Stomach (tissue), 9 donors: ENCODE results near the gene ROBO1. TPM values are rescaled to one million over a fixed set of nuclear protein-coding genes. Genes with fewer than 3 reads are reported as not detected.

Experiments used
- DNase-seq, 2 donors: peaks; one replicate each; pipeline versions ENCODE4 v3.0.0 to v3.0.0-alpha.2; 2013 to 2019
- H3K27ac ChIP-seq, 5 donors: fragments of 200-600 bp in 4 of 5; sonication (generic) in 4 of 5; one replicate each; pipeline ENCODE4 v1.5.1; 2013 to 2019; ENCODE audit warnings: mild to moderate bottlenecking in 1 of 5, moderate library complexity in 1 of 5
- H3K27me3 ChIP-seq, 3 donors: fragments of 200-600 bp; sonication (generic); one replicate each; pipeline ENCODE4 v1.5.1; 2017 to 2019; ENCODE audit warnings: mixed run types in 1 of 3
- H3K36me3 ChIP-seq, 4 donors: fragments of 200-600 bp; sonication (generic); 1 replicate in 3 of 4; 2 replicates in 1 of 4; pipeline ENCODE4 v1.5.1; 2016 to 2019
- H3K4me1 ChIP-seq, 4 donors: fragments of 200-600 bp; sonication (generic); one replicate each; pipeline ENCODE4 v1.5.1; 2016 to 2019
- H3K4me3 ChIP-seq, 4 donors: fragments of 200-600 bp; sonication (generic) in 3 of 4; one replicate each; pipeline ENCODE4 v1.5.1; 2016 to 2019; ENCODE audit warnings: mild to moderate bottlenecking in 1 of 4
- H3K9me3 ChIP-seq, 4 donors: fragments of 200-600 bp; sonication (generic); one replicate each; pipeline ENCODE4 v1.5.1; 2016 to 2019
- EP300 ChIP-seq: sonication (generic); formaldehyde crosslinking; IDR thresholded peaks from one replicate; pipeline ENCODE4 v1.6.1; 2017; ENCODE audit warnings: antibody characterized with exemption
- POLR2A ChIP-seq, 4 donors: fragments of 450-650 bp; IDR thresholded peaks; one replicate each; pipeline ENCODE4 v1.6.1; 2016; ENCODE audit warnings: antibody characterized with exemption in 4 of 4, control low read depth in 2 of 4, mild to moderate bottlenecking in 1 of 4, moderate library complexity in 1 of 4
- POLR2AphosphoS5 ChIP-seq, 3 donors: sonication (generic); formaldehyde crosslinking; IDR thresholded peaks; one replicate each; pipeline ENCODE4 v1.6.1; 2016; ENCODE audit warnings: antibody characterized with exemption in 3 of 3
- WGBS, 5 donors: extraction: QIAGEN DNeasy Blood & Tissue Kit in 3 of 5; methylation state at CpG; one replicate each; pipeline versions ENCODE4 v1.1.5 to v1.1.7; 2013 to 2018; 5-methylcytosine and 5-hydroxymethylcytosine counted together
- intact Hi-C: fragments of 100-400 bp; cut with DNase I; formaldehyde crosslinking; loops from one replicate; pipeline ENCODE4 v1.15.1; 2023; ENCODE audit warnings: low total_unique reads
- polyA plus RNA-seq, 3 donors: library from polyadenylated mRNA; stranded (reverse); fragments of 200-250 nt; gene quantifications; one replicate each; pipeline ENCODE4 v1.2.3, GENCODE V29; 2013
- total RNA-seq, 5 donors: library from RNA; depleted of rRNA; stranded (reverse); fragments of >200 nt; gene quantifications; one replicate each; pipeline versions ENCODE4 v1.1.0 to v1.2.3, GENCODE V29; 2014 to 2016
- TF ChIP-seq, protein P1 (sequence below), 7 experiments: fragments of 450-650 bp in 4 of 7; fragments of 200-600 bp in 3 of 7; sonication (generic) in 3 of 7; IDR thresholded peaks; one replicate each; pipeline ENCODE4 v1.5.1; 2016 to 2019; ENCODE audit warnings: antibody characterized with exemption in 7 of 7, control low read depth in 2 of 7, mild to moderate bottlenecking in 1 of 7
- donor health status: healthy with polysubstance abuse.
- donor health status: Bipolar disorder and iron deficiency.
- donor health status: healthy.

ROBO1 gene
- total and polyA plus RNA-seq, 8 donors: 2.0 to 174 (median 4.5) TPM

DNA sequence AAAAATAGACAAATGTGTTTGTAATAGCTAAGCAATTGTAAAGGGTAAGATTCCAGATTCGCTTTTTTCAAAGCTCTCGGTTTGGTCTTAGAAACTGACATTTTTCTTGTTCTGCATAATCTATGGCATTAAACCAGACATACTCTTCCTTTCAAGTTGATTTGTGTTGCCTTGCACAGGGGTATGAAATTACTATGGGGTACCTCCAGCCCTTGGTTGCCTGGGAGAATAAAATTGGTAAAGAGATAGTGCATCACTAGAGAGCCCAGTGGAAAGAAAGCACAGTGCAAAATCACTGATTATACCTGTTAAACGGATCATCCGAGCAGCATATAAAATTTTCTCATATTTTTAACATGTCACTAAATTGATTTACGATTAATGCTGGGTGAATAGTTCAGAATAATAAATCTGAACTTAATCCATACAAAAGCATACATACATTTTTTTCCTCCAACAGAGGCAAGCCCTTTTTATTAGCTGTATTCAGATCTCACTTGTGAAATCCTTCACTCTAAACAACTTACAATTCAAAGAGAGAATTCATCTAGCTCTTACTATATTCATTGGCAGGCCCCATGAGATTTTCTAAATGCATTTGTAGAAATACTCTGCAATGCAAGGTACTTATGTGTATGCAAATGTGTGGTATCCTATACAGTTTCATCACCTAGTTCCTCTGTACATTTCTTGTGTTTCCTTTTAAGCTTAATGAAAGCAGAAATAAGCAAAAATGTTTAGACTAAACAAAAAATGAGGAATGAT lies 224.4 kb downstream of the ROBO1 start:
- Histone ChIP-seq H3K9me3 (no peaks in the 10 kb centered on the region), H3K27ac (no peak overlapping the region), H3K4me1 (no peaks in the 10 kb centered on the region), H3K4me3 (no peak overlapping the region), H3K36me3 (no peaks in the 10 kb centered on the region), H3K27me3 (no peaks in the 10 kb centered on the region)
- TF ChIP-seq POLR2AphosphoS5 (IDR thresholded peaks at IDR 0.05) (no peak), EP300 (no peak), POLR2A (IDR thresholded peaks at IDR 0.05) (no peak)
- TF ChIP-seq, protein P1, sequence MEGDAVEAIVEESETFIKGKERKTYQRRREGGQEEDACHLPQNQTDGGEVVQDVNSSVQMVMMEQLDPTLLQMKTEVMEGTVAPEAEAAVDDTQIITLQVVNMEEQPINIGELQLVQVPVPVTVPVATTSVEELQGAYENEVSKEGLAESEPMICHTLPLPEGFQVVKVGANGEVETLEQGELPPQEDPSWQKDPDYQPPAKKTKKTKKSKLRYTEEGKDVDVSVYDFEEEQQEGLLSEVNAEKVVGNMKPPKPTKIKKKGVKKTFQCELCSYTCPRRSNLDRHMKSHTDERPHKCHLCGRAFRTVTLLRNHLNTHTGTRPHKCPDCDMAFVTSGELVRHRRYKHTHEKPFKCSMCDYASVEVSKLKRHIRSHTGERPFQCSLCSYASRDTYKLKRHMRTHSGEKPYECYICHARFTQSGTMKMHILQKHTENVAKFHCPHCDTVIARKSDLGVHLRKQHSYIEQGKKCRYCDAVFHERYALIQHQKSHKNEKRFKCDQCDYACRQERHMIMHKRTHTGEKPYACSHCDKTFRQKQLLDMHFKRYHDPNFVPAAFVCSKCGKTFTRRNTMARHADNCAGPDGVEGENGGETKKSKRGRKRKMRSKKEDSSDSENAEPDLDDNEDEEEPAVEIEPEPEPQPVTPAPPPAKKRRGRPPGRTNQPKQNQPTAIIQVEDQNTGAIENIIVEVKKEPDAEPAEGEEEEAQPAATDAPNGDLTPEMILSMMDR (IDR thresholded peaks at IDR 0.05): no peak
- no peak for DNase-seq
- intact Hi-C loops: no loop called here
- WGBS, 5 donors: 71 to 81% (median 74%) methylated on average over 5 of the region's 5 CpGs

DNA sequence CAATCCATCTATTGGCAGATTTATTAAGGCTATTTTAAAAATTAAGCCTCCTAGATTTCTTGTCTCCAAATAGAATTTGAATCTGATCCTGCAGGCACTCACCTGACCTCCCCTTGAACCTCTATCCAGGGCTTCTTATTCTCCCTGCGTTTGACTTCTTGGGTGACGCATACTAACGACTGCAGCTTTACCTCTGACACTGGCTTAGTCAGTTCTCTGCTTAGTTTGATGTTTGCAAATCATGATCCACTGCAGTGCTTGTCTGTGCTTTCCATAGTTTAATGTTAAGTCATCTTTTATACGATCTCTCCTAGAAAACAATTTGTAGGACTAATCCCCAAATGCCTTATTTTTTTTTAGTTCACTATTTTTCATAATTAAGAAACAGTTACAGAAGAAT lies 233.1 kb downstream of the ROBO1 start:
- 24 to 38% (median 29%) methylated on average over 4 of the region's 4 CpGs for WGBS, 5 donors
- no peak for TF ChIP-seq EP300
- TF ChIP-seq POLR2AphosphoS5 (IDR thresholded peaks at IDR 0.05): no peak
- TF ChIP-seq POLR2A (IDR thresholded peaks at IDR 0.05): no peak
- TF ChIP-seq, protein P1 (IDR thresholded peaks at IDR 0.05): no peak
- Histone ChIP-seq H3K36me3 (no peaks in the 10 kb centered on the region), H3K4me1 (no peaks in the 10 kb centered on the region), H3K27ac (no peak overlapping the region), H3K4me3 (no peak overlapping the region), H3K9me3 (no peaks in the 10 kb centered on the region), H3K27me3 (no peaks in the 10 kb centered on the region)
- intact Hi-C loops: no loop called here
- DNase-seq: no peak

DNA sequence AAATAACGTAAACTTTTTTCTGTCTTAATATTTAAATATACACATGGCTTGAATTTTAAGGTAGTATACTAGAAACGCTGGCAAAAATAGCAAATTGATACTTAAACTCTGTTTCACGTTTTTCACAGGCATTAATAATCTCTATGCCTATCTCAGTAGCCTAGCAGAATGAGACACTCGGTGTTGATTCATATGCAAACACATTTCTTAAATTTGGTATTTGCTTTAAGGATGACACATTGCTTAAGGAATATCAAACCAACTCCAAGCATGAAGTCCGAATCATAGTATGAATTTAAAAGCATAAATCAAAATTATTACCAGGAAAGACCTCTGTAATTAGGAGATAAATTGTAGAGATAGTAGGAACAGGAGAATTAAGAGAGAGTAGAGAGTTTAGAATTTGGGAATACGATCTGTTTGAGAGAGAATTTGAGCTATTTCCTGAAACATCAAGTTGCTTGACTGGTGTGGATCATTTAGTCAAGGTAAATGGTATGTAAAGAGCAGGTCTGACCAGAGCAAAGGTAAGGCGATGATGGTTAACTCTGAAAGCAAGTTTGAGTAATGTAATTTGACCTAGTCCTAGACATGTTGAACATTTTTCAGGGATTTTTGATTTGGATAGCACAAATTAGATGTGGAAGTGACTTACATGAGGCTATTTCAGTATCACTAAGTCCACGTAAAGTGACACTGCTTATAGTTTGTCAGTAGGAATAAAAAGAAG lies 236.1 kb downstream of the ROBO1 start:
- Histone ChIP-seq H3K9me3 (no peaks in the 10 kb centered on the region), H3K4me3 (no peak overlapping the region), H3K36me3 (no peaks in the 10 kb centered on the region), H3K27ac (no peak overlapping the region), H3K27me3 (no peaks in the 10 kb centered on the region), H3K4me1 (no peaks in the 10 kb centered on the region)
- TF ChIP-seq, protein P1 (IDR thresholded peaks at IDR 0.05): no peak
- TF ChIP-seq POLR2AphosphoS5 (IDR thresholded peaks at IDR 0.05): no peak
- no peak for TF ChIP-seq POLR2A (IDR thresholded peaks at IDR 0.05)
- TF ChIP-seq EP300: no peak
- no peak for DNase-seq
- intact Hi-C loops: no loop called here
- 56 to 76% (median 74%) methylated on average over 8 of the region's 8 CpGs for WGBS, 5 donors

DNA sequence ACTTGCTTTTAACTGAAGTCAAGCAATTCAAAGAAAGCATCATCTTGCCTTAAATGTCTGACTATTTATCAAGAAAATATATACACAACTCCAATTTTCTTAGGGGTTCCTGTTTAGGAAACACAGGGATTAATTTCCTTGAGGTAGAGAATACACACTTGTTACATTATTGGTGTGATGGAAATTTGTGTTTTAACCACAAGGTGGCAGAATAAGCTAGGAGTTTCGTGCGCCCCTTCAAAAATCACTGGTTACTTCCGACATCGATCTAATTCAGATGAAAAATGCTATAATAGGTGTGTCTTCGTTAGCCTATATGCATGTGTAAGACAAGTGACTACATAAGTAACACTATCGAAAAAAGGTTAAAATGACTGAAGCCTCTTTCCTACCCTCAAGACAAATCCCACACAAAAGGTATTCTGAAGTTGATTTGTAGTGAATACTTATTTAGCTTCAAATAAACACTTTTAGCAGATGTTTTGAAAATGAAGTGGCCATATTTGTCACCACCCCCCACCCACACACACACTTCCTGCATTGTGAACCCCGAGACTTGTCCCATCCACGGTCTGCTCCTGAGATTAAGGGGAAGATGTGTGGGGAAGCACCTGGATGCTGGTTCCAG lies 246.5 kb downstream of the ROBO1 start:
- DNase-seq: peak in 1 of 2 donors; percentile 74
- WGBS, 5 donors: 7 to 10% (median 7%) methylated on average over 8 of the region's 8 CpGs
- H3K27me3 ChIP-seq: peaks cover 0 to 3% (median 0%) of the 10 kb centered on the region in 3 donors
- TF ChIP-seq, protein P1 (IDR thresholded peaks at IDR 0.05): peak in 4 of 7 experiments; percentile 17 to 56 (median 42)
- TF ChIP-seq EP300: no peak
- no peak for TF ChIP-seq POLR2AphosphoS5 (IDR thresholded peaks at IDR 0.05)
- no peak for TF ChIP-seq POLR2A (IDR thresholded peaks at IDR 0.05)
- H3K9me3 ChIP-seq: no peaks in the 10 kb centered on the region
- no peaks in the 10 kb centered on the region for H3K36me3 ChIP-seq
- intact Hi-C loops: no loop called here
- H3K27ac ChIP-seq: no peak overlapping the region
- H3K4me1 ChIP-seq: no peaks in the 10 kb centered on the region
- no peak overlapping the region for H3K4me3 ChIP-seq
